T-helper 17 cell (primary cell): ENCODE results near the gene FABP3. TPM values are rescaled to one million over a fixed set of nuclear protein-coding genes. Genes with fewer than 3 reads are reported as not detected.

Source experiments
- total RNA-seq, 4 donors: library from RNA in 2 of 4; stranded (reverse) in 2 of 4; gene quantifications; one replicate each; pipeline ENCODE4 v1.2.3 and lab custom pipeline; 2022 to 2026

FABP3 gene
- total RNA-seq, 2 donors from 2014 or later = not detected

Other genes starting within 250 kb of the FABP3 start
- not detected for gene NKAIN1, start 133.2 kb downstream of the FABP3 start, total RNA-seq
- gene SNRNP40, start 76.3 kb downstream of the FABP3 start, total RNA-seq = 10 to 100 TPM; 48.0 to 55.8 TPM
- 10 to 100 TPM; 14.0 to 17.4 TPM for gene ZCCHC17, start 76.0 kb downstream of the FABP3 start, total RNA-seq
- under 1 TPM in 1 of 2 donors, not detected in 1; 0.32 TPM for gene SERINC2, start 40.1 kb upstream of the FABP3 start, total RNA-seq
- not detected for gene TINAGL1, start 203.4 kb upstream of the FABP3 start, total RNA-seq
- gene HCRTR1, start 244.6 kb upstream of the FABP3 start, total RNA-seq = not detected